ENCODE results near the gene PLA2G4A. TPM values are rescaled to one million over a fixed set of nuclear protein-coding genes. Genes with fewer than 3 reads are reported as not detected.

Gene PLA2G4A
- total and polyA plus RNA-seq, 2 experiments from 2014 or later = 1.1 to 3.8 TPM

- TF ChIP-seq CREB1 (CRISPR knock-in tag; IDR thresholded peaks at IDR 0.05; ENCODE audit: low read depth) = no peak
- no peak for TF ChIP-seq ZNF114 (CRISPR knock-in tag; IDR thresholded peaks at IDR 0.05)
- TF ChIP-seq STAT1 (IDR thresholded peaks at IDR 0.05; ENCODE audit: unreplicated experiment) = no peak
- TF ChIP-seq EZH2 (IDR thresholded peaks at IDR 0.05; ENCODE audit: low read depth, unreplicated experiment) = no peak
- no peak for TF ChIP-seq NANOG (IDR thresholded peaks at IDR 0.05; ENCODE audit: borderline replicate concordance)
- TF ChIP-seq, protein P1, sequence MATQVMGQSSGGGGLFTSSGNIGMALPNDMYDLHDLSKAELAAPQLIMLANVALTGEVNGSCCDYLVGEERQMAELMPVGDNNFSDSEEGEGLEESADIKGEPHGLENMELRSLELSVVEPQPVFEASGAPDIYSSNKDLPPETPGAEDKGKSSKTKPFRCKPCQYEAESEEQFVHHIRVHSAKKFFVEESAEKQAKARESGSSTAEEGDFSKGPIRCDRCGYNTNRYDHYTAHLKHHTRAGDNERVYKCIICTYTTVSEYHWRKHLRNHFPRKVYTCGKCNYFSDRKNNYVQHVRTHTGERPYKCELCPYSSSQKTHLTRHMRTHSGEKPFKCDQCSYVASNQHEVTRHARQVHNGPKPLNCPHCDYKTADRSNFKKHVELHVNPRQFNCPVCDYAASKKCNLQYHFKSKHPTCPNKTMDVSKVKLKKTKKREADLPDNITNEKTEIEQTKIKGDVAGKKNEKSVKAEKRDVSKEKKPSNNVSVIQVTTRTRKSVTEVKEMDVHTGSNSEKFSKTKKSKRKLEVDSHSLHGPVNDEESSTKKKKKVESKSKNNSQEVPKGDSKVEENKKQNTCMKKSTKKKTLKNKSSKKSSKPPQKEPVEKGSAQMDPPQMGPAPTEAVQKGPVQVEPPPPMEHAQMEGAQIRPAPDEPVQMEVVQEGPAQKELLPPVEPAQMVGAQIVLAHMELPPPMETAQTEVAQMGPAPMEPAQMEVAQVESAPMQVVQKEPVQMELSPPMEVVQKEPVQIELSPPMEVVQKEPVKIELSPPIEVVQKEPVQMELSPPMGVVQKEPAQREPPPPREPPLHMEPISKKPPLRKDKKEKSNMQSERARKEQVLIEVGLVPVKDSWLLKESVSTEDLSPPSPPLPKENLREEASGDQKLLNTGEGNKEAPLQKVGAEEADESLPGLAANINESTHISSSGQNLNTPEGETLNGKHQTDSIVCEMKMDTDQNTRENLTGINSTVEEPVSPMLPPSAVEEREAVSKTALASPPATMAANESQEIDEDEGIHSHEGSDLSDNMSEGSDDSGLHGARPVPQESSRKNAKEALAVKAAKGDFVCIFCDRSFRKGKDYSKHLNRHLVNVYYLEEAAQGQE (IDR thresholded peaks at IDR 0.05; ENCODE audit: unreplicated experiment) = no peak
- H4K20me1 ChIP-seq (replicated peaks; ENCODE audit: insufficient read depth) = no peaks in the 10 kb centered on the region
- H3K27ac Mint-ChIP-seq = no peak overlapping the region
- H3K36me3 ChIP-seq (ENCODE audit: insufficient read depth) = no peaks in the 10 kb centered on the region
- H3K27me3 ChIP-seq (ENCODE audit: insufficient read depth) = no peaks in the 10 kb centered on the region
- no peak overlapping the region for H3K4me3 Mint-ChIP-seq
- no peak overlapping the region for H2AFZ ChIP-seq
- H3K4me1 Mint-ChIP-seq = peaks cover 6% of the 10 kb centered on the region; the same call in 2 of the 3 replicates
- no peaks in the 10 kb centered on the region for H3F3A ChIP-seq (replicated peaks; ENCODE audit: low read depth)
- H3K4me2 ChIP-seq = no peak overlapping the region
- no peaks in the 10 kb centered on the region for H3K9me3 Mint-ChIP-seq
- H3K79me2 ChIP-seq (replicated peaks; ENCODE audit: insufficient read depth) = no peaks in the 10 kb centered on the region
- ATAC-seq (no peak), DNase-seq (ENCODE audit: low spot score) (no peak)
- H3K9me2 ChIP-seq (ENCODE audit: insufficient read depth) = no peaks in the 10 kb centered on the region
- H3K36me3 Mint-ChIP-seq (ENCODE audit: low read depth) = no peaks in the 10 kb centered on the region
- no peak overlapping the region for H3K27ac ChIP-seq (ENCODE audit: low read depth)
- no peak overlapping the region for H3K4me3 ChIP-seq
- no peaks in the 10 kb centered on the region for H3K4me1 ChIP-seq (ENCODE audit: insufficient read depth)
- H3K27me3 Mint-ChIP-seq (ENCODE audit: insufficient read depth, low read depth, poor library complexity) = no peaks in the 10 kb centered on the region
Observed at GRCh38 chr1:186930238-186930637, 101.5 kb downstream of the PLA2G4A start.

GRCh38 chr1:186937016-186937670 is 108.4 kb downstream of the PLA2G4A start:
- no peaks in the 10 kb centered on the region for H3K79me2 ChIP-seq (replicated peaks; ENCODE audit: insufficient read depth)
- H3K36me3 ChIP-seq (ENCODE audit: insufficient read depth) = no peaks in the 10 kb centered on the region
- no peak overlapping the region for H2AFZ ChIP-seq
- H3K9me2 ChIP-seq (ENCODE audit: insufficient read depth) = no peaks in the 10 kb centered on the region
- DNase-seq (ENCODE audit: low spot score) (no peak), ATAC-seq (no peak)
- H3K4me2 ChIP-seq = no peak overlapping the region
- Mint-ChIP-seq H3K27me3 (ENCODE audit: insufficient read depth, low read depth, poor library complexity) (no peaks in the 10 kb centered on the region), H3K36me3 (ENCODE audit: low read depth) (no peaks in the 10 kb centered on the region), H3K4me1 (no peaks in the 10 kb centered on the region), H3K9me3 (no peaks in the 10 kb centered on the region), H3K4me3 (no peak overlapping the region), H3K27ac (no peak overlapping the region)
- H3K27me3 ChIP-seq (ENCODE audit: insufficient read depth) = no peaks in the 10 kb centered on the region
- H3K4me3 ChIP-seq = no peak overlapping the region
- no peaks in the 10 kb centered on the region for H3K4me1 ChIP-seq (ENCODE audit: insufficient read depth)
- no peaks in the 10 kb centered on the region for H4K20me1 ChIP-seq (replicated peaks; ENCODE audit: insufficient read depth)
- no peak overlapping the region for H3K27ac ChIP-seq (ENCODE audit: low read depth)
- no peaks in the 10 kb centered on the region for H3F3A ChIP-seq (replicated peaks; ENCODE audit: low read depth)
- TF ChIP-seq, protein P2, sequence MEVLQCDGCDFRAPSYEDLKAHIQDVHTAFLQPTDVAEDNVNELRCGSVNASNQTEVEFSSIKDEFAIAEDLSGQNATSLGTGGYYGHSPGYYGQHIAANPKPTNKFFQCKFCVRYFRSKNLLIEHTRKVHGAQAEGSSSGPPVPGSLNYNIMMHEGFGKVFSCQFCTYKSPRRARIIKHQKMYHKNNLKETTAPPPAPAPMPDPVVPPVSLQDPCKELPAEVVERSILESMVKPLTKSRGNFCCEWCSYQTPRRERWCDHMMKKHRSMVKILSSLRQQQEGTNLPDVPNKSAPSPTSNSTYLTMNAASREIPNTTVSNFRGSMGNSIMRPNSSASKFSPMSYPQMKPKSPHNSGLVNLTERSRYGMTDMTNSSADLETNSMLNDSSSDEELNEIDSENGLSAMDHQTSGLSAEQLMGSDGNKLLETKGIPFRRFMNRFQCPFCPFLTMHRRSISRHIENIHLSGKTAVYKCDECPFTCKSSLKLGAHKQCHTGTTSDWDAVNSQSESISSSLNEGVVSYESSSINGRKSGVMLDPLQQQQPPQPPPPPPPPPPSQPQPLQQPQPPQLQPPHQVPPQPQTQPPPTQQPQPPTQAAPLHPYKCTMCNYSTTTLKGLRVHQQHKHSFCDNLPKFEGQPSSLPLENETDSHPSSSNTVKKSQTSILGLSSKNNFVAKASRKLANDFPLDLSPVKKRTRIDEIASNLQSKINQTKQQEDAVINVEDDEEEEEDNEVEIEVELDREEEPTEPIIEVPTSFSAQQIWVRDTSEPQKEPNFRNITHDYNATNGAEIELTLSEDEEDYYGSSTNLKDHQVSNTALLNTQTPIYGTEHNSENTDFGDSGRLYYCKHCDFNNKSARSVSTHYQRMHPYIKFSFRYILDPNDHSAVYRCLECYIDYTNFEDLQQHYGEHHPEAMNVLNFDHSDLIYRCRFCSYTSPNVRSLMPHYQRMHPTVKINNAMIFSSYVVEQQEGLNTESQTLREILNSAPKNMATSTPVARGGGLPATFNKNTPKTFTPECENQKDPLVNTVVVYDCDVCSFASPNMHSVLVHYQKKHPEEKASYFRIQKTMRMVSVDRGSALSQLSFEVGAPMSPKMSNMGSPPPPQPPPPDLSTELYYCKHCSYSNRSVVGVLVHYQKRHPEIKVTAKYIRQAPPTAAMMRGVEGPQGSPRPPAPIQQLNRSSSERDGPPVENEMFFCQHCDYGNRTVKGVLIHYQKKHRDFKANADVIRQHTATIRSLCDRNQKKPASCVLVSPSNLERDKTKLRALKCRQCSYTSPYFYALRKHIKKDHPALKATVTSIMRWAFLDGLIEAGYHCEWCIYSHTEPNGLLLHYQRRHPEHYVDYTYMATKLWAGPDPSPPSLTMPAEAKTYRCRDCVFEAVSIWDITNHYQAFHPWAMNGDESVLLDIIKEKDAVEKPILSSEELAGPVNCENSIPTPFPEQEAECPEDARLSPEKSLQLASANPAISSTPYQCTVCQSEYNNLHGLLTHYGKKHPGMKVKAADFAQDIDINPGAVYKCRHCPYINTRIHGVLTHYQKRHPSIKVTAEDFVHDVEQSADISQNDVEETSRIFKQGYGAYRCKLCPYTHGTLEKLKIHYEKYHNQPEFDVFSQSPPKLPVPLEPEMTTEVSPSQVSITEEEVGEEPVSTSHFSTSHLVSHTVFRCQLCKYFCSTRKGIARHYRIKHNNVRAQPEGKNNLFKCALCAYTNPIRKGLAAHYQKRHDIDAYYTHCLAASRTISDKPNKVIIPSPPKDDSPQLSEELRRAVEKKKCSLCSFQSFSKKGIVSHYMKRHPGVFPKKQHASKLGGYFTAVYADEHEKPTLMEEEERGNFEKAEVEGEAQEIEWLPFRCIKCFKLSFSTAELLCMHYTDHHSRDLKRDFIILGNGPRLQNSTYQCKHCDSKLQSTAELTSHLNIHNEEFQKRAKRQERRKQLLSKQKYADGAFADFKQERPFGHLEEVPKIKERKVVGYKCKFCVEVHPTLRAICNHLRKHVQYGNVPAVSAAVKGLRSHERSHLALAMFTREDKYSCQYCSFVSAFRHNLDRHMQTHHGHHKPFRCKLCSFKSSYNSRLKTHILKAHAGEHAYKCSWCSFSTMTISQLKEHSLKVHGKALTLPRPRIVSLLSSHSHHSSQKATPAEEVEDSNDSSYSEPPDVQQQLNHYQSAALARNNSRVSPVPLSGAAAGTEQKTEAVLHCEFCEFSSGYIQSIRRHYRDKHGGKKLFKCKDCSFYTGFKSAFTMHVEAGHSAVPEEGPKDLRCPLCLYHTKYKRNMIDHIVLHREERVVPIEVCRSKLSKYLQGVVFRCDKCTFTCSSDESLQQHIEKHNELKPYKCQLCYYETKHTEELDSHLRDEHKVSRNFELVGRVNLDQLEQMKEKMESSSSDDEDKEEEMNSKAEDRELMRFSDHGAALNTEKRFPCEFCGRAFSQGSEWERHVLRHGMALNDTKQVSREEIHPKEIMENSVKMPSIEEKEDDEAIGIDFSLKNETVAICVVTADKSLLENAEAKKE (CRISPR knock-in tag; IDR thresholded peaks at IDR 0.05) = no peak
- TF ChIP-seq, protein P1 (IDR thresholded peaks at IDR 0.05; ENCODE audit: unreplicated experiment) = no peak
- TF ChIP-seq STAT1 (IDR thresholded peaks at IDR 0.05; ENCODE audit: unreplicated experiment) = no peak
- TF ChIP-seq POLR2AphosphoS5 (IDR thresholded peaks at IDR 0.05; ENCODE audit: low read depth) = no peak
